ENCODE data around the gene SEPTIN6.

- TF ChIP-seq EZH2 (IDR thresholded peaks at IDR 0.05; ENCODE audit: low read length, missing control alignments): no peak
- TF ChIP-seq, protein P1, sequence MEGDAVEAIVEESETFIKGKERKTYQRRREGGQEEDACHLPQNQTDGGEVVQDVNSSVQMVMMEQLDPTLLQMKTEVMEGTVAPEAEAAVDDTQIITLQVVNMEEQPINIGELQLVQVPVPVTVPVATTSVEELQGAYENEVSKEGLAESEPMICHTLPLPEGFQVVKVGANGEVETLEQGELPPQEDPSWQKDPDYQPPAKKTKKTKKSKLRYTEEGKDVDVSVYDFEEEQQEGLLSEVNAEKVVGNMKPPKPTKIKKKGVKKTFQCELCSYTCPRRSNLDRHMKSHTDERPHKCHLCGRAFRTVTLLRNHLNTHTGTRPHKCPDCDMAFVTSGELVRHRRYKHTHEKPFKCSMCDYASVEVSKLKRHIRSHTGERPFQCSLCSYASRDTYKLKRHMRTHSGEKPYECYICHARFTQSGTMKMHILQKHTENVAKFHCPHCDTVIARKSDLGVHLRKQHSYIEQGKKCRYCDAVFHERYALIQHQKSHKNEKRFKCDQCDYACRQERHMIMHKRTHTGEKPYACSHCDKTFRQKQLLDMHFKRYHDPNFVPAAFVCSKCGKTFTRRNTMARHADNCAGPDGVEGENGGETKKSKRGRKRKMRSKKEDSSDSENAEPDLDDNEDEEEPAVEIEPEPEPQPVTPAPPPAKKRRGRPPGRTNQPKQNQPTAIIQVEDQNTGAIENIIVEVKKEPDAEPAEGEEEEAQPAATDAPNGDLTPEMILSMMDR (conservative IDR thresholded peaks at IDR 0.05 in 1 of 2, IDR thresholded peaks at IDR 0.05 in 1 of 2; ENCODE audit: low read depth in 1 of 2, low read length in 2 of 2): no peak
Measured at GRCh38 chrX:119647089-119647488, 45.9 kb downstream of the SEPTIN6 start.
